Fibroblast of the aortic adventitia (primary cell): ENCODE results near the gene ZNF683. TPM values are rescaled to one million over a fixed set of nuclear protein-coding genes. Genes with fewer than 3 reads are reported as not detected.
A peak's percentile ranks its signal among the peaks of the same experiment; 100 is the strongest.

ENCODE experiments used
- DNase-seq: peaks from one replicate; pipeline ENCODE4 v3.0.0-alpha.2; 2010; ENCODE audit warnings: low read depth
- H3K4me3 ChIP-seq: 2 replicates; pipeline ENCODE4 v1.5.1; 2011; ENCODE audit warnings: low read depth, mild to moderate bottlenecking, control low read depth, low read length, moderate library complexity
- CTCF ChIP-seq: IDR thresholded peaks from 2 replicates; pipeline ENCODE4 v1.5.1; 2011; ENCODE audit warnings: mild to moderate bottlenecking, low read length, control low read depth, inconsistent platforms; ENCODE audit not compliant: insufficient read depth
- total RNA-seq: library from RNA; depleted of rRNA; stranded (reverse); fragments of >200 nt; gene quantifications from 2 replicates; pipeline ENCODE4 v1.2.3, GENCODE V29; 2012; ENCODE audit warnings: low replicate concordance

Gene ZNF683
- total RNA-seq, 1 donor = not detected

- DNase-seq = no peak
- H3K4me3 ChIP-seq = no peak overlapping the region
- no peak for TF ChIP-seq CTCF
Observed at GRCh38 chr1:26324550-26324949, 48.0 kb downstream of the ZNF683 start.

- no peak for TF ChIP-seq CTCF
- no peak for DNase-seq
- no peak overlapping the region for H3K4me3 ChIP-seq
Observed at GRCh38 chr1:26323382-26323781, 49.2 kb downstream of the ZNF683 start.

GRCh38 chr1:26322042-26322331 lies 50.6 kb downstream of the ZNF683 start:
- no peak for TF ChIP-seq CTCF
- DNase-seq = no peak
- H3K4me3 ChIP-seq = no peak overlapping the region

GRCh38 chr1:26321315-26322041 lies 51.1 kb downstream of the ZNF683 start:
- H3K4me3 ChIP-seq = no peak overlapping the region
- TF ChIP-seq CTCF = peak; percentile 90
- DNase-seq = peak; percentile 88

- no peak for TF ChIP-seq CTCF
- H3K4me3 ChIP-seq = no peak overlapping the region
- DNase-seq = no peak
Observed at GRCh38 chr1:26320896-26321295, 51.7 kb downstream of the ZNF683 start.

GRCh38 chr1:26318338-26319064 lies 54.0 kb downstream of the ZNF683 start:
- no peak for TF ChIP-seq CTCF
- no peak overlapping the region for H3K4me3 ChIP-seq
- no peak for DNase-seq
